HG02798 (cell line): Measurements from ENCODE around the gene JPH4.

ENCODE experiments used
- ATAC-seq: cut with Tn5 transposase; IDR thresholded peaks from one replicate; pipeline ENCODE4 v1.9.1; 2021; ENCODE audit warnings: mild to moderate bottlenecking; ENCODE audit not compliant: unreplicated experiment, poor library complexity

The JPH4 gene

DNA sequence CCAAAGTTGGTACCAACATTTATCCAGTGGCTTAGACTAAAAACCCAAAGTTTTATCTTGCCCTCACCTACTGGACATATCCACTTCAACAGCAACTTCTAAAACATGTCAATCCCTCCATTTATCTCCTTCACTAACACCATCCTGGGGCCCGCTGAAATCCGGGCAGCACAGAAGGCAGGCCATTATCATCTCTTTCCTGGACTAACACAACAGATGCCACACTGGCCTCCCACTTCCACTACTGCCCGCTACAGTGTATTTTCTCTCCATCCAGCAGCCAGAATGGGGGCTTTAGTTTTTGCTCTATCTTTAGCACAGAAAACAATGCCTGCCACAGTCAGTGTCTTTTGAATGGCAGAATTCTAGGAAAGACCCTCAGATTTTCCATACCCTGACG is 42.6 kb downstream of the JPH4 start:
- ATAC-seq: no peak

DNA sequence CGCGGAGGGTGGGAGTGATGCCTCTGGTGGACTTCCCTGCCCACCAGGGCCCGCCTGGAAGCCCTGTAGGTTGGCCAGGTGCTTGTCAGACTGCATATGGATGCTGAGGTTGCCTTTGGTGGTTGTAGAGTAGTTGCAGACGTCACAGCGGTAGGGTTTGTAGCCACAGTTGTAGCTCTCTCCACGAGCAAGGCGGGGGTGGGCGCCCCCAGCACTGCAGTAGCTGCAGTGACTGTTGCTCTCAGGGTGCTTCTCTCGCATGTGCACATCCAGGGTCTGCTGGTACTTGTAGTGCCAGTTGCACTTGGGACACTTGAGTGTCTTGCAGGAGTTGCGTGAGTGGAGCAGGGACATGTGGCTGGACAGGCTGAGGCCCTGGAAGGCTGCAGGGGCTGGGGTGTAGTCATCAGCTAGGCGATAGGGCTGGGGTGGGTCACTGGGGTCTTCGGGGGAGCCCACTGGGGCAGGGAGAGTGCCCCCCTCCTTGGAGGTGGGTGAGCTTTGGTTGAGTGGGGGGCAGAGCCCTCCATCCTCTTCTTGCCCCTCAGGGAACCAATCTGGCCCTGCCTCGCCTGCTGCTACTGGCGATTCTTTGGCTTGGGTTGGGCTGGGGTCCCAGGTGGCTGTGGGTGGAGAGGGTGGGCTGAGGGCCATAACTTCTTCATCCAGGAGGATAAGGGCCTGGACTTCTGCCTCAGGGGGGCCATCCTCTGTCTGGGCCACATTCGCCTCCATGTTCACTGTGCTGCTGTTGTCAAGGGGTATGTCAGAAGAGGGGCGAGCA is 44.7 kb downstream of the JPH4 start:
- no peak for ATAC-seq

DNA sequence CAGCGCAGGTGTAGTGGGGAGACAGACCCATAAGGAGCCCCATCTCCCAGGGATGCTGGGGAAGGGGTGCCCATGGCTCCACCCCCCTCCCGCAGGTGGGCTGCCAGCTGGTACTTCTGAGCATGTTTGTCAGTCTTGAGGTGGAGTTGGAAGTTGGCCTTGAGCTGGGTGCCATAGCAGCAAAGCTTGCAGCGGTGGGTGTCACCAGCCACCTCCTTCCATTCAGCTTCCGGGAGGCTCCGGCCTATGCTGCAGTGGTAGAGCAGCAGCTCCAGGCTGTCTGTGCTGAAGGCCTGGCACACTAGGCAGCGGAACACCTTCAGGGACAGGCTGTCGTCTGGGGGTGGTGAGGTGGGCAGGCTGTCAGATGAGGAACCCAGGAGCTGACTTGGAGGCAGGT is 45.9 kb downstream of the JPH4 start:
- no peak for ATAC-seq

DNA sequence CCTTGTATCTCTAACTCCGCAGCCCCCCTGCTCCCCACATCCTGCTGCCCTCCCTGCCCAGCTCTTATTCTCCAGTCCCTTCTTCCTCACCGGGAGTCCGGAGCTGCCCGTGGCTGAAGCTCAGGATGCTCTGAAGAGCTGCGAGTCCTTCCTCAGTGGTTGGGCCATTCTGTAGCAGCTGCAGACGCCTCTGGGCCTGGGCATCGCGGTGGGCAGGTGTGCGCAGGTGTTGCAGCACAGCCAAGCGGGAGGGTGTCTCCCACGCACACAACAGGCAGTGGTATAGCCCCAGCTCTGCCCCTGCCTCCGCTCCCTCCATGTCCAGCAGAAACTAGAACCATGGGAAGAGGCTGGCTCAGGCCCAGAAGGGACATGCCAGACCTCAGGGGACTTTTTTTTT is 47.2 kb downstream of the JPH4 start:
- no peak for ATAC-seq

DNA sequence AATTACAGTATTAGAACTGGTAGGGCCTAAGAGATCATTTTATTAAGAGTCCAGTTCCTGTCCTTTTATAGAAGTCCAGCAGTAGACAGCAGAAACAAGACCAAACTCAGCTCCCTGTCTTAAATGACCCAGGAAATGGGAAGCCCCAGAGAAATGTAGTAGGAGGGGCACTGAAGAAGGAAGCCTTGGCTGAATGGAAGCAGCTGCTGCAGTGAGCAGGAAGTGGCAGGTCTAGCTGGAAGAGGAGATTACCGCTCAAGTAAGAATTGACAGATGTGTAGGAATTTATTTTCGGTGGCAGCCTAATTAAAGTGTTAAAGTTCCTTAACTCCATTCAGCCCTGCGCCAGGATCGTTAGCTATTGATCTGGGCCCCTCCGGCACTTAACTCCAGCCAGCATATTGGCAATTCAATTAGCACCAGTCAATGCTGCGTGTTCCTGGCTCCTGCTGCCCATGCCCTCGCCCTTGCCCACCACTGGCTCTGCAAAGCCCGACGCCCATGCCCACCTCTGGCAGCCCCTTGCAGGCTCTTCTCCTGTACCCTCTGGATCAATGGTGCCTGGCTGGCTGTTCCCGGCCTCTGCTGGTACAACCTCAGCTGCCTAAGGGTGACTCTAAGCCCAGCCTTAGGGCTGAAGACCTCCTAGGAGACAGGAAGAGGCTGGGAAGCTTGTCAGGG is 48.1 kb downstream of the JPH4 start:
- ATAC-seq: no peak

DNA sequence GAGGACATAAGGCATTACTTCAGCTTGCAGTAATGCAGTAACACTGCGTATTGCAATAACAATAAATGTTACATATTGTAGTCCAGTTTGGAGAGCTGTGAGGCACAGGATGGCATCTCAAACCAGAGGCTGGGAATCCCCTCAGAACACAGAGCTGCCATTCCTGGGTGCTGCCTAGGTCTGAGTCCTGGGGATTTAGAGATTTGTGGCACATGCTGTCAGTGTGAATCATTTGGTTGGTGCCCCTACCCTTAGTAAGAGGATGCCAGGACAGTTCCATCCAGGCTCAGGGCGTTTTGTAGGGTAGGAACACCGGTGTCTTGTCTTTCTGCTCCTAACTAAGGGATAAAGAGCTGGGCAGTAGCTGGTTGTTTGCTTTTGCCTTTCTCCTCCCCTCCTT is 49.6 kb downstream of the JPH4 start:
- ATAC-seq: no peak

DNA sequence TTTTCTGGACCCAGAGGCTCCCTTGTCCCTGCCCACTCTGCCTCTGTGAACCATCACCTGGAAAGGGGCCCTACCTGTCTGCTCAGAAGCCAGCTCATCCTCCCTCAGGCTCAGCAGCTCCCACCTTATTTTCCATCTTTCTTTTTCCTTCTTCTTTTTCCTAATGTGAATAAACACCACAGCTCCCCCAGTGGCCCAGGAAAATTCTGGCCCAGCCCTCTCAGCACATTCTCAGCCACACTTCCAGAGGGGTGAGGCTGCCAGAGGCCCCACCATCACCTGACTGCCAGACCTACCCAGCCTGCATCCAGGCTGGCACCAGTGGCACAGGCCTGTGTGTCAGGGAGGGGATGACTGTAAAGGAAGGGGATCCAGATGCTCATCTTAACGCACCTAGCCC is 50.0 kb downstream of the JPH4 start:
- no peak for ATAC-seq

DNA sequence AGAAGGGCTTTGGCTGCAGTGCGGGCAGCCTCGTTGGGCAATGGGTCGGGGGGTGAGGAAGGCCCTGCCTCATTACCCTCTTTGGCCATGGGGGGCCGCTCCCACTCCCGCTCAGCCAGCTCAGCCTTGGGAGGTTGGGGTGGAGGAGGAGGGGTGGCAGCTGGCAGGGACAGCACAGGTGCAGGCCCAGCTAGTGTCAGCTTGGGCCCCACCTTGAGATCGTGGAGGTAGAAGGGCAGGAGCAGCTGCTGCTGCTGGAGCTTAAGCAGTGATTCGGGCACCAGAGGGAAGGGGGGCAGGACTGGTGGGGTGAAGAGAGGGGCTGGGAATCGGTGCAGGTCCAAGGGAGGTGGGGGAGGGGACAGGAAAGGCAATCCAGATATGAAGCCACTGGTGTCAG is 53.0 kb downstream of the JPH4 start:
- ATAC-seq: no peak

DNA sequence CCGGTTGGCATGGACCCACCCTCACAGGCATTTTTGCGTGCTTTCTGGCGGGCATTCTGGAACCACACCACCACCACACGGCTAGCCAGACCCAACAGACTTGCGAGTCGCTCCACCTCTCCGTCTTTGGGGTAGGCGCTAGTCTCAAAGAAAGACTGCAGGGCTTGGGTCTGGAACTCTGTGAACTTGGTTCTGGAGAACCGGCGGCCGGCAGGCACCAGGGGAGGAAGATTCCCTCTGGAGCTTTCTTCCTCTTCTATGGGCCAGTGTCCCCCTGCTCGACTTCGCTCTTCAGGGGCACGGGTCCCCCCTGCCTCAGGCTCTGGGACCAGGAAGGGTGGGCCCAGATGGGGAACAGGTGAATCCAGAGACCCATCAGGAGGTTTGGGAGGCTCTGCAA is 53.6 kb downstream of the JPH4 start:
- ATAC-seq: no peak

DNA sequence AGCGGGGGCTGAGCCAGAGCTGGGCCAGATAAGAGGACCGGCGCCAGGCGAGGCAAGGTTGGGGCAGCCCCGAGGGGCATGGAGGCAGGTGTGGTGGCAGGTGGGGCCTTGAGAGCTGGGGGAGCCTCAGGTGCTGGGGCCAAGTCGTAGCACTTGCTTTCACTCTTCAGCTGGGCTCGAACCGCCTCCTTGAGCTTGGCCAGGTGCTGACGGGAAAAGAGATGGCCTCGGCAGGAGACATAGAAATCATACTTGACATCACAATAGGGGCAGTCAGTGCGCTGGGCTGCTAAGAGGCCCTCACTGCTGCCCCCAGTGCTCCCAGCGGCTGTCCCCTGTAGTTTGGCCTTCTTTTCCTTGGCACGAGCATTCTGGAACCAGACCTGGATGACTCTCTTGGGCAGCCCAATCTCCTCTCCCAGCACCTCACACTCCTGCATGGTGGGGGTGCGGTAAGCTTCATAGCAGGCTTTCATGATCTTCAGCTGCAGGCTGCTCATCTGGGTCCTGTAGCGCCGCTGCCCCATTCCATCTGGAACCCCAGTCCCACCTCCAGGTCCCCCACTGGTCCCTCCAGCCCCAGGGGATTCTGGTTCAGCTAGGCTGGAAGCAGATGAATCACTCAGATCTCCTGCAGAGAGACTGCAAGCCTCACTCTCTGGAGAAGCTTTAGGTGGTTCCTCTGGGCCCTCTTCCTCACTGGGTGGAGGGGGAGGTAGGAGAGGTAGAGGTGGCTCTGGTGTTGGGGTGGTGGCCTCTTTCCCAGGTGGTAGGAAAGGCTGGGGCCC is 55.2 kb downstream of the JPH4 start:
- no peak for ATAC-seq

DNA sequence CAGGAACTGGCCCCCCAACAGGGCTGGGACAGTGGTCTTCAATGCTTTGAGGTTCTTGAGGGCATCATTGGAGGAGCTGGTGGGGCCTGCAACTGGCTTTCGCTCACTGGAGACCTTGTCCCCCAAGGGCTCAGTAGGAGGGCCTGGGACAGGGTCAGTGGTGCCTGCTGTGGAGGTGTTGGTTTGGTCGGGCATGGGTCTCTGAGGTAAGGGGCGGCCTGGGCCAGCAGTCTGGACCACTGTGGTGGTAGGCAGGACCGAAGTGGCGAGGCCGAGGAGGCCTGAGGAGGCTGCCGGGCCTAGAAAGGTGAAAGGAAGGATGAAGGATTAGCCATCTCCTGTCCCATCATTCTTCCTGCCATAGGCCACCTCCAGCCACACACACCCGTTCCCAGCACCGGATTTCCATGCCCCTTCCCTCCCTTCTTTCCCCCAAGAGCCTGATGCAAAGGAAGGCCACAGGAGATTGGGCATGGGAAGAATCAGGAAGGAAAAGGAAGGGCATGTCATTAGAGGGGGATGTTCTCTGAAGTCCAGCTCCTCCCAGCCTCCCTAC is 55.9 kb downstream of the JPH4 start:
- no peak for ATAC-seq

DNA sequence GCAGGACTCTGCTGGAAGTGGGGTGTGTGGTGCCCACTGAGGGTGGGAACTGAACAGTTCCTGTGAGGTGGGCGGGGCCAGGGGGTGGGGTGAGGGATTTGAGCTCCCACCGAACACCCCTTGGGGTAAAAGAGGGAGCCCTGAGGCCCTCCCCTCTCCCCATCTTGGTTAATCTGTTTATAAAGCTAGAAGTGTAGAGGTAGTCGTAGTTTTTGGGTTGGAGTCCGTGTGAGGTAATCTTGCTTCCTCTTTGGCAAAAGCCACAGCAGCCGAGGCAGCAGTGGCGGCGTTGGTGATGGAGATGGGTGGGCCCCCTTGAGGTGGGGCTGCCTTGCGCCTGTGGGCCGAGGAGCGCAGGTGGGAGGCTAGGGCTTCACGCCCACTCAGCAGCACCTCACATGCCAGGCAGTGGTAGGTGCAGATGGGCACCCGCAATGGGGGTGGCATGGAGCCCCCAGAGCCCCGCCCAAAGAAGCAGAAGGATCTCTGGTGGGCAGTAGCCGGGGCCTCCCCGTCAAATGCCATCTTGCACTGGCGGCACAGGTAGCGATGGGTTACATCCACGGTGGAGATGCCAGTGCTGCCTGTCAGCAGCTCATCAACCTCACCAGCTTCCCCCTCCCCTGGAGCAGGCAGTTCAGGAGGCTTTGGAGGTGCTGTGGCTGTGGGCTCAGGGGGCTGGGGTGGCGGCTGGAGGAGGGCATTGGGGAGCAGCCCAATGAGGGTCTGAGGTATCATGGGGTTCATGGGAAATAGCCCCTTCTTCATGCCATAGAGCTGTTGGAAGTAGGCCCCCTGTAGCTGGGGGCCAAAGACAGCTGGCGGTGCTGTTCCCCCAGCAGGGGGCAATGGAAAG is 56.6 kb downstream of the JPH4 start:
- ATAC-seq: no peak

DNA sequence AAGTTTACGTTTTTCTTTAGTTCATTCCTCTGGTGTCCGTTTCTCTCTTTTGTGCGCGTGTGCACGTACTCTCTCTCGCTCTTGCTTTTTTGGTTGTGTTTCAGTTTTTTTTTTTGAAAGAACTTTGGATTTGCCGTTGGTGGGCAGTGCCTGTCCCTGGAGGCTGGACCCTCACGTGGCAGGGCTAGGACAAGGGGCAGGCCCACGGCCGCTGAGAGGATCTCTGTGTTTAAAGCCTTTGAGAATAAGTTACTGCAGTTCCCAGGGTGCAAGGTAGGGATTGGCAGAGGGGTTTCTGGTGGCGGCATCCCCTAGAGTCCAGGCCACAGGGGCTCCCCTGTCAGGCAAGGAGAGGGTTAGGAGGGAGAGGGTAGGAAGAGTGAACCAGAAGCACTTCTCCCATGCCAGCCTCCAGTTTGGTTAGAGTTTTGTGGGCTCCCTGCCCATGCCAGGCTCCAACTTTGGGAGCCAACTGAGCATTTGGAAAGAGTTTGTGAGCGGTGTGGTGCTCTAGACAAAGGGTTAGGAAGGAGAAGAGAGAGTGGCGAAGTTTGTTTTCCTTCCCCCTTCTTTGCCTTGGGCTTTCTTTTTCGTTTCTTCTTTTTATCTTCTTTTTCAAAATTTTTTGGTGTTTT is 57.6 kb downstream of the JPH4 start:
- no peak for ATAC-seq

DNA sequence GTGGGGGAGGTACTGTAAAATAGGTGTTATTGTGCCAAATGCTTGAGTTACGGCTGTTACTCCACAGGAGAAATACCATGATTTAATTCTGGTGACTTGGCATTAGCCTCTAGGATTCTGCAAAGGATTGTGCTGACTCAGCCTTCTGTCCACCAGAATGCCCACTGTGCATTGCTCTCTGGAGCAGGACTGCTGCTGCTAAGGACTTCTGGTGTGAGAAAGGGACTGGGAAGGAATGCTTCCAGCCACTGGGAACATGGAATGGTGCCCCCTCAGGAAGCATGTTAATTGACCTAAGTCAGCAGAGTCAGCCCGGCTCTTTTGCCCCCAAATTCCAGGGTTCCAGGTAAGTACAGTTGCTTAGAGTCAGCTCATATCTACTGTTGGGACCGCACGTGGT is 59.9 kb downstream of the JPH4 start:
- ATAC-seq: no peak
